Caco-2 (cell line): ENCODE data around the gene SERP1. TPM values are rescaled to one million over a fixed set of nuclear protein-coding genes. Genes with fewer than 3 reads are reported as not detected.
A peak's percentile ranks its signal among the peaks of the same experiment; 100 is the strongest.

Experiments used
- BruUV-seq: library from RNA; stranded (reverse); fragments of 400-500 nt; replicated peaks from 2 replicates; lab custom pipeline; 2021; lab: Mats Ljungman, UMichigan
- CTCF ChIA-PET: fragments of 300-600 bp; sonication (Branson Sonifier 250); formaldehyde crosslinking; loops from one replicate; lab custom pipeline; 2022; ENCODE audit warnings: antibody characterized with exemption; lab: Charles Lee
- POLR2A ChIA-PET: fragments of 300-600 bp; sonication (Branson Sonifier 250); formaldehyde crosslinking; loops from one replicate; lab custom pipeline; 2022; ENCODE audit warnings: antibody characterized with exemption; lab: Charles Lee
- DNase-seq, 2 experiments: peaks; one replicate each; pipeline versions ENCODE4 v3.0.0 to v3.0.0-alpha.2; 2020 to 2022
- H3K27me3 ChIP-seq: replicated peaks from 2 replicates; pipeline ENCODE4 v1.6.0; 2011; ENCODE audit warnings: low read length; ENCODE audit not compliant: control insufficient read depth, insufficient read depth
- H3K36me3 ChIP-seq: 2 replicates; pipeline ENCODE4 v1.5.1; 2011; ENCODE audit warnings: low read length; ENCODE audit not compliant: control insufficient read depth, insufficient read depth
- H3K4me1 ChIP-seq: fragments of 250-450 bp; sonication (Bioruptor Pico); 2 replicates; pipeline ENCODE4 v1.5.1; 2020; ENCODE audit warnings: mild to moderate bottlenecking
- H3K4me3 ChIP-seq: 2 replicates; pipeline ENCODE4 v1.5.1; 2011; ENCODE audit warnings: low read depth, mild to moderate bottlenecking, control low read depth, low read length
- H3K9me3 ChIP-seq: fragments of 250-450 bp; sonication (Bioruptor Pico); 2 replicates; pipeline ENCODE4 v1.5.1; 2020; ENCODE audit warnings: mild to moderate bottlenecking, moderate library complexity
- H3K27ac Mint-ChIP-seq: one replicate; pipeline ENCODE4 v1.8.0; 2022; ENCODE audit warnings: mixed read lengths; ENCODE audit not compliant: unreplicated experiment
- H3K27me3 Mint-ChIP-seq: one replicate; pipeline ENCODE4 v1.8.0; 2022; ENCODE audit warnings: mixed read lengths; ENCODE audit not compliant: insufficient read depth, unreplicated experiment
- H3K36me3 Mint-ChIP-seq: one replicate; pipeline ENCODE4 v1.8.0; 2022; ENCODE audit warnings: mild to moderate bottlenecking, mixed read lengths; ENCODE audit not compliant: insufficient read depth, unreplicated experiment
- H3K4me1 Mint-ChIP-seq: one replicate; pipeline ENCODE4 v1.8.0; 2022; ENCODE audit warnings: low read depth, mixed read lengths; ENCODE audit not compliant: unreplicated experiment
- H3K4me3 Mint-ChIP-seq: one replicate; pipeline ENCODE4 v1.8.0; 2022; ENCODE audit warnings: mild to moderate bottlenecking, moderate library complexity, mixed read lengths; ENCODE audit not compliant: unreplicated experiment
- H3K9me3 Mint-ChIP-seq: one replicate; pipeline ENCODE4 v1.8.0; 2022; ENCODE audit warnings: mixed read lengths; ENCODE audit not compliant: unreplicated experiment
- intact Hi-C: fragments of 100-400 bp; cut with micrococcal nuclease; formaldehyde crosslinking; loops from one replicate; pipeline ENCODE4 v1.10.0; 2022; ENCODE audit not compliant: unreplicated experiment
- total RNA-seq: library from RNA; stranded (reverse); gene quantifications from 2 replicates; pipeline ENCODE4 v1.2.3, GENCODE V29; 2022
- TF ChIP-seq, protein P1 (sequence below), 2 experiments: fragments of 200-600 bp in 1 of 2; IDR thresholded peaks; 1 replicate in 1 of 2; 2 replicates in 1 of 2; pipeline versions ENCODE4 v1.5.1 to v1.8.0; 2011 to 2022; ENCODE audit warnings: antibody characterized with exemption in 1 of 2, control low read depth in 1 of 2, inconsistent platforms in 1 of 2, low read depth in 1 of 2, low read length in 1 of 2, mild to moderate bottlenecking in 1 of 2, moderate library complexity in 1 of 2; ENCODE audit not compliant: insufficient read depth in 1 of 2, severe bottlenecking in 1 of 2, unreplicated experiment in 1 of 2

The SERP1 gene
- total RNA-seq, 1 experiment from 2014 or later = 89.4 TPM

DNA sequence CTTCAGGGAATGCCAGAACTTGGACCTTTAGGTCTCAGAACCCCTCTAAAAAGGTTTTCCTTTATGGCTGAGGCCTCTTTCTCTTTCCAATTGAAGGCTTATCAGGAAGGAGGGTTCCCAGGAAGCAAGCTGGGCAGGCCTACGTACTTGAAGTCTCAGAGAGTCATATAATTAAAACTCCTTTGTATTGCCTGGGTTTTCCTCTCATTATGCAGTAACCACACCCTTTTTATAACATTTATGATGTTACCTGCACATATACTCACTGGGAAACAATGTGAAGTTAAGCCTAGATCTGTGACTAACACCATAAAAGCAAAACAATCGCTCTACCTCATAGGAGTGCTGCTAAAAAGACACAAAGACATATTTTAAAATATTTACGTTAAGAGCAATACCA is 27.3 kb downstream of the SERP1 start:
- Mint-ChIP-seq H3K36me3 (no peaks in the 10 kb centered on the region), H3K4me1 (no peaks in the 10 kb centered on the region), H3K9me3 (peaks cover 11% of the 10 kb centered on the region), H3K4me3 (peak overlapping the region; percentile 80), H3K27me3 (peaks cover 4% of the 10 kb centered on the region), H3K27ac (no peak overlapping the region)
- H3K9me3 ChIP-seq = peaks cover 4% of the 10 kb centered on the region
- no peak for DNase-seq
- intact Hi-C loops = no loop called here
- POLR2A ChIA-PET = no interaction called here
- CTCF ChIA-PET = interaction anchor here (0.6 kb wide), 1 partner anchor 214 kb away, joined by 3 read pairs; no protein-coding TSS in a partner anchor
- no peaks in the 10 kb centered on the region for H3K36me3 ChIP-seq
- H3K27me3 ChIP-seq = no peaks in the 10 kb centered on the region
- TF ChIP-seq, protein P1, sequence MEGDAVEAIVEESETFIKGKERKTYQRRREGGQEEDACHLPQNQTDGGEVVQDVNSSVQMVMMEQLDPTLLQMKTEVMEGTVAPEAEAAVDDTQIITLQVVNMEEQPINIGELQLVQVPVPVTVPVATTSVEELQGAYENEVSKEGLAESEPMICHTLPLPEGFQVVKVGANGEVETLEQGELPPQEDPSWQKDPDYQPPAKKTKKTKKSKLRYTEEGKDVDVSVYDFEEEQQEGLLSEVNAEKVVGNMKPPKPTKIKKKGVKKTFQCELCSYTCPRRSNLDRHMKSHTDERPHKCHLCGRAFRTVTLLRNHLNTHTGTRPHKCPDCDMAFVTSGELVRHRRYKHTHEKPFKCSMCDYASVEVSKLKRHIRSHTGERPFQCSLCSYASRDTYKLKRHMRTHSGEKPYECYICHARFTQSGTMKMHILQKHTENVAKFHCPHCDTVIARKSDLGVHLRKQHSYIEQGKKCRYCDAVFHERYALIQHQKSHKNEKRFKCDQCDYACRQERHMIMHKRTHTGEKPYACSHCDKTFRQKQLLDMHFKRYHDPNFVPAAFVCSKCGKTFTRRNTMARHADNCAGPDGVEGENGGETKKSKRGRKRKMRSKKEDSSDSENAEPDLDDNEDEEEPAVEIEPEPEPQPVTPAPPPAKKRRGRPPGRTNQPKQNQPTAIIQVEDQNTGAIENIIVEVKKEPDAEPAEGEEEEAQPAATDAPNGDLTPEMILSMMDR (IDR thresholded peaks at IDR 0.05; ENCODE audit: insufficient read depth in 1 of 2, low read depth in 1 of 2, low read length in 1 of 2, severe bottlenecking in 1 of 2, unreplicated experiment in 1 of 2) = no peak
- no peak overlapping the region for H3K4me3 ChIP-seq
- BruUV-seq = no TSS peak
- H3K4me1 ChIP-seq = peaks cover 3% of the 10 kb centered on the region; the same call in 1 of the 2 replicates

DNA sequence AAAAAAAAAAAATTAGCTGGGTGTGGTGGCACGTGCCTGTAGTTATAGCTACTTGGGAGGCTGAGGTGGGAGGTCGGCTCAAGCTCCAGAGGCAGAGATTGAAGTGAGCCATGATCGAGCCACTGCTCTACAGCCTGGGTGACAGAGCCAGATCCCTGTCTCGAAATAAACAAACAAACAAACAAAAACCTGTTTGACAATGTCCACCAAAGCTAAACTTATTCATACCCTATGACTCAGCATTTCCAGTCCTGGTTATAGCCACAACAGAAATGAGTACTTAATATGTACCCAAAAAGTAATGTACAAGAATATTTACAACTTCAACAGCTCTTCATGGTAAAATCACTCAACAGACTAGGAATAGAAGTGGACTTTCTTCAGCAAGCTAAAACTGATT is 31.1 kb downstream of the SERP1 start:
- H3K4me1 Mint-ChIP-seq = no peaks in the 10 kb centered on the region
- Histone ChIP-seq H3K36me3 (no peaks in the 10 kb centered on the region), H3K9me3 (peaks cover 4% of the 10 kb centered on the region), H3K27me3 (no peaks in the 10 kb centered on the region), H3K4me3 (no peak overlapping the region), H3K4me1 (peaks cover 3% of the 10 kb centered on the region; the same call in 1 of the 2 replicates)
- H3K36me3 Mint-ChIP-seq = no peaks in the 10 kb centered on the region
- H3K27me3 Mint-ChIP-seq = no peaks in the 10 kb centered on the region
- BruUV-seq = no TSS peak
- no peak overlapping the region for H3K27ac Mint-ChIP-seq
- no peak for DNase-seq
- TF ChIP-seq, protein P1 (IDR thresholded peaks at IDR 0.05; ENCODE audit: insufficient read depth in 1 of 2, low read depth in 1 of 2, low read length in 1 of 2, severe bottlenecking in 1 of 2, unreplicated experiment in 1 of 2) = no peak
- intact Hi-C loops = no loop called here
- no peak overlapping the region for H3K4me3 Mint-ChIP-seq
- ChIA-PET POLR2A (interaction anchor here (0.6 kb wide), 1 partner anchor 538 kb away, joined by 7 read pairs; no protein-coding TSS in a partner anchor), CTCF (no interaction called here)
- H3K9me3 Mint-ChIP-seq = peaks cover 11% of the 10 kb centered on the region

DNA sequence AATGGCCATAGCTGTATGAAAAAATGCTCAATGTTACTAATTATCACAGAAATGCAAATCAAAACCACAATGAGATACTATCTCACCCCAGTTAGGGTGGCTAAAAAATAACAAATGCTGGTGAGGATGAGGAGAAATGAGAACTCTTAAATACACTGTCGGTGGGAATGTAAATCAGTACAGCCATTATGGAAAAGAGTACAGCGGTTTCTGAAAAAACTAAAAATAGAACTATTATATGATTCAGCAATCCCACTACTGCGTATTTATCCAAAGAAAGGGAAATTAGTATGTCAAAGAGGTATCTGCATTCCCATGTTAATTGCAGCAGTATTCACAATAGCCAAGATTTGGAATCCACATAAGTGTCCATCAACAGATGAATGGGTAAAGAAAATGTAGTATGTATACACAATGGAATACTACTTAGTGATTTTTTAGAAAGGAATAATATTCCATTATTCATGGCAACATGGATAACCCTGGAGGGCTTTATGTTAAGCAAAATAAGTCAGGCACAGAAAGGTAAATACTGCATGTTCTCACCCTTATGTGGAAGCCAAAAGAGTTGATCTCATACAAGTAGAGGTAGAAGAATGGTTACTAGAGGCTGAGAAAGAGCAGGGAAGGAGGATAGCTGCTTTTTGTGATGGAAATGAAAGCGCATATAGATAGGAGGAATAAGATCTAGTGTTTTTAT is 35.0 kb downstream of the SERP1 start:
- H3K9me3 Mint-ChIP-seq = no peaks in the 10 kb centered on the region
- no peaks in the 10 kb centered on the region for H3K9me3 ChIP-seq
- POLR2A ChIA-PET = no interaction called here
- no peaks in the 10 kb centered on the region for H3K27me3 ChIP-seq
- peaks cover 4% of the 10 kb centered on the region for H3K27me3 Mint-ChIP-seq
- no peaks in the 10 kb centered on the region for H3K36me3 Mint-ChIP-seq
- H3K36me3 ChIP-seq = no peaks in the 10 kb centered on the region
- CTCF ChIA-PET = no interaction called here
- H3K4me3 Mint-ChIP-seq = no peak overlapping the region
- no peak overlapping the region for H3K27ac Mint-ChIP-seq
- no peak overlapping the region for H3K4me3 ChIP-seq
- intact Hi-C loops = no loop called here
- TF ChIP-seq, protein P1 (IDR thresholded peaks at IDR 0.05; ENCODE audit: insufficient read depth in 1 of 2, low read depth in 1 of 2, low read length in 1 of 2, severe bottlenecking in 1 of 2, unreplicated experiment in 1 of 2) = no peak
- no peaks in the 10 kb centered on the region for H3K4me1 Mint-ChIP-seq
- DNase-seq = no peak
- H3K4me1 ChIP-seq = no peaks in the 10 kb centered on the region
- no TSS peak for BruUV-seq
